Uterus (tissue), 2 donors: ENCODE measurements around the gene EPB42.

Experiments
- CTCF ChIP-seq, 4 experiments: fragments of 200-600 bp in 2 of 4; fragments of 450-650 bp in 2 of 4; sonication (generic) in 2 of 4; IDR thresholded peaks; one replicate each; pipeline ENCODE4 v1.5.1; 2016 to 2019; ENCODE audit warnings: antibody characterized with exemption in 4 of 4, mild to moderate bottlenecking in 2 of 4, moderate library complexity in 1 of 4
- POLR2A ChIP-seq, 2 donors: fragments of 450-650 bp; IDR thresholded peaks; one replicate each; pipeline ENCODE4 v1.6.1; 2016; ENCODE audit warnings: antibody characterized with exemption in 2 of 2, mild to moderate bottlenecking in 1 of 2, moderate library complexity in 1 of 2

- TF ChIP-seq CTCF (IDR thresholded peaks at IDR 0.05) (no peak), POLR2A (IDR thresholded peaks at IDR 0.05) (no peak)
Measured at GRCh38 chr15:43208052-43209002, 12.5 kb downstream of the EPB42 start.
